Activated effector memory CD4-positive, alpha-beta T cell treated with anti-CD3 and anti-CD28 coated beads, Interleukin-2, amount 50 U/mL, for 16 hours (primary cell): Measurements from ENCODE around the gene PSMC2.
"Not testable (repeated sequence)": the region's sequence is repeated elsewhere in the genome, so short reads cannot be mapped to it uniquely, and the experiment has no call there.

Source experiments
- DNase-seq: peaks from one replicate; pipeline ENCODE4 v3.0.0-alpha.2; 2020

PSMC2 gene

GRCh38 chr7:103379270-103379975 is 32.0 kb downstream of the PSMC2 start:
- no peak for DNase-seq

DNA sequence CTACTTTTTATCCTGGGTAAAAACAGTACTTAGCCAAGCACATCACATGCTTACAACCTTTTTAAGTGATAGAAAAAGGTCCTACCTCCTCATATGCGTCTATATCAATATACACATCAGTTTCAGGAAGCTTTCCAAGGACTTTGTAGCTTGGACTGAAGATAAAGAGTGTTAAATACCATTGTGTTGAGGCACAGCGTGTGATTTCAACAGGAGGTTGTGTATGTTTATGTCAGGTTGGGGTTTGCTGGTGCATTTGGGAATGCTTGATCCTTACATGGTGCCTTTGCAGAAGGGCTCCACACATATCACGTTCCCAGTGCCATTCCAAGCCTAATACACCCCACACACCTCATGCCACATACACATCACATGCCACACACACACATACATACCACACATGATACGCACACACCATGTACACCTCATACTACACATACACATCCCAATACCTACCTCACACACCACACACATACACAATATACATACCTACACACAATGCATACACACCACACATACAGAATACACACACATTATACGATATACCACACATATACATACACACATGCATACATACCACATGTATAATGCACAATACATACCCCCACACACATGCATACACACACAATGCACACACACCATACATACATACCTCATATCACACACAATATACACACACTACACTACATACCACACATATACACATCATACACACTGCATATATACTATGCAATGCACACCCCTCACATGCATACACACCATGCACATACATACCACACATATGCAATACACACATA is 33.1 kb downstream of the PSMC2 start:
- no peak for DNase-seq

DNA sequence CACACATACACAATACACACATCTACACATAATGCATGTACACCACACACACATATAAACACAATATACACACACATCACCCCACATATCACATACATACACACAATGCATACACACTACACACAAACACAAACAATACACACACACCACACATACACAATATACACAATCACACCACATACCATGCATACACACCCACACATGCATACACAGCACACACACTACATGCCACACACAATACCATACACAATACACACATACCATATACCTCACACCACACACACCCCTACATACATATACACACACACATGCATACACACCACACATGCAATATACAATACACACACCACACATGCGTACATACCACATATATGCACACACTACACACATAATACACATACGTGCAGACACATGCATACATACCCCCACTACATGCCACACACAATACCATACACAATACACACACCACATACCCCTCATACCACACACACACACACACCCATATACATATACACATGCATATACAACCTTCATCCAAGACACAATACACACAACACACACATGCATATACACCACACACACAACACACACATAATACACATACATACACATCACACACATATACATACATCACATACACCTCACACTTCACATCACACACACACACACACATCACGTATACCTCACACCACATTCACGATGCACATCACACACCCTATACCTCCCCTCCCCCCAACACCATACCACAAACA is 34.0 kb downstream of the PSMC2 start:
- no peak for DNase-seq

DNA sequence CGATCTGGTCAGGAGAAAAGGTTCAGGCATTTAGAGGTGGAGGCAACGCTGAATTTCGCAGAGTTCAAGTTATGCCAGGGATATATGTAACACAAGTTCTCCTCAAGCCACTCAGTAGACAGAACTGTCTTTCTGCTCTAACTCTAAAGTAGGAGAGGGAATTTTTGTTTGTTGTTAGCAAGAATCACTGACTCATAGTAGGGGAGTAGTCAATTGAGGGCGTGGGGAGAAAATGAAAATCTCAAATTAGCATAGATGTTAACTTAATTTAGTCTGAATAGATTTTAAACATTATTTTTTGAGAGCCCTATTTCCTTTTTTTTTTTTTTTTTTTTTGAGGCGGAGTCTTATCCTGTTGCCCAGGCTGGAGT is 34.6 kb downstream of the PSMC2 start:
- no peak for DNase-seq

- DNase-seq, result no peak
Measured at GRCh38 chr7:103387242-103387641, 39.8 kb downstream of the PSMC2 start.

DNA sequence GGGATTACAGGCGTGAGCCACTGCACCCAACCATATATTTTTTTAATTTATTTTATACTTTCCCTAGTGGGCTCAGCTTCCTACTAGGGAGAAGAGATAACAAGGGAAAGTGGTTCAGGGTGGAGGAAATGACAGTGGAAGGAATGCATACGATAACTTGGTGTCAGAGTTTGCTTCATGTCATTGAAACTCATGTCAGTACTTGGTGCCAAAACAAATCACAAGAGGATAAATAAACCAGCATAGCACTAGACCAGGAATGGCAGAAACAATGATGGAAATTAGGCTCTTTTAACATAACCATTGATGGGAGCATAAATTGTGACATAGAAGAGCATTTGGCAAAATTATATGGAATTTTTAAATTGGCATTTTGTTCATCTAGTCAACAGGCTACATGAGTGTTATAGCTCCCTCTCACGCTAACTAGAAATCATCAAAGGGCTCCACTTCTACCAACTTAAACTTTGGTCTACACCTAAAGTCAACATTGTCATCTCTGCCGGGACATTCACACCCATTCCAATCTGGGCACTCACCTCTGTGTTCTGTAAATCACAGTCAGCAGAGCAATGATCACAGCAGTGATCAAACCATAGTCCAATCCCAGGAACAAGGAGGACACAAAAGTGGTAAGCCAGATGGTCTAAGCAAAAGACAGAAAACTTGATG is 41.2 kb downstream of the PSMC2 start:
- DNase-seq, result no peak

GRCh38 chr7:103389263-103389662 is 41.8 kb downstream of the PSMC2 start:
- DNase-seq, result no peak

DNA sequence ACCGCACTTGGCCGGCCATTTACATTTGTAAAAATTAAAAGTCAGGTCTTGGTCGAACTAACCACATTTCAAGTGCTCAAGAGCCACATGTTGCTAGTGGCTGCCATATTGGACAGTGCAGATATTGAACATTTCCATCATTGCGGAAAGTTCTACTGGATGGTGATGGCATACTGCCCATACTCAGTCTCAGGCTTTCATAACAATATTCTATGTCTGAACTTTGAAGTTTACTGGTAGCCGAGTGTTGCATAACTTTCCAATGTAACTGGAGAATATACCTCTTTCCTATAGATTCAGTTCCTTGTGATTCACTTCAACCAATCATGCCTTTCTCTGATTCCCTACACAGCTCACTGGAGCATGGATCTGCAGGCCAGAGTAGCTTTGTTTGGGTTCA is 43.7 kb downstream of the PSMC2 start:
- DNase-seq, result no peak

GRCh38 chr7:103391976-103392375 is 44.5 kb downstream of the PSMC2 start:
- DNase-seq, result no peak

DNA sequence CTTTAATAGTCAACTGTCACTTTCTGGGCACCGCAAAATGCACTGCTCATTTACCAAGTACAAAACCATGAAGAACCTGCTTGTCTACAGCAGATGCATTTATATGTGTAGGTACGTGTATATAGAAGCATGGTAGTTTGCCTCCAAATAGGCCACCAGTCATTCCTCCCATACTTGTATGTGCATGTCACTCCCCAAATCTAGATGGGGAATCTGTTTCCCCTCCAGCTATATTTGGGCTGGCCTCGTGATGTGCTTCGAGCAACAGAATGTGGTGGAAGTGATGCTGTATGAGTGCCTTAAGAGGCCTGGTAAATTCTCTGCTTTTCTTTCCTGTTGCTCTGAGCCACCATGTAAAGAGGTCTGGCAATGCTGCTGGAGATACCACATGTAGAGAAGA is 47.1 kb downstream of the PSMC2 start:
- DNase-seq, result no peak

- DNase-seq, result no peak
Measured at GRCh38 chr7:103395071-103395470, 47.6 kb downstream of the PSMC2 start.

DNA sequence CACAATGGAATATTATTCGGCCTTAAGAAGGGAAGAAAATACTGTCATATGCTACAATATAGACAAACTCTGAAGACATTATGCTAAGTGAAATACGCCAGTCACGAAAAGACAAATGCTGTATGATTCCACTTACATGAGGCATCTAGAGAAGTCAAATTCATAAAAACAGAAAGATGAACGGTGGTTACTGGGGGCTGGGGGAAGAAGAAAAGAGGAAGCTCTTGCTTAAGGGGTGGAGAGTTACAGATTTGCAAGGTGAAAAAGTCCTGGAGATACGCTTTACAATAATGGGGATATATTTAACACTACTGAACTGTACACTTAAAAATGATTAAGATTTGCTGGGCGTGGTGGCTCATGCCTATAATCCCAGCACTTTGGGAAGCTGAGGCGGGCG is 49.0 kb downstream of the PSMC2 start:
- DNase-seq, result no peak

GRCh38 chr7:103398483-103399127 is 51.2 kb downstream of the PSMC2 start:
- no peak for DNase-seq

DNA sequence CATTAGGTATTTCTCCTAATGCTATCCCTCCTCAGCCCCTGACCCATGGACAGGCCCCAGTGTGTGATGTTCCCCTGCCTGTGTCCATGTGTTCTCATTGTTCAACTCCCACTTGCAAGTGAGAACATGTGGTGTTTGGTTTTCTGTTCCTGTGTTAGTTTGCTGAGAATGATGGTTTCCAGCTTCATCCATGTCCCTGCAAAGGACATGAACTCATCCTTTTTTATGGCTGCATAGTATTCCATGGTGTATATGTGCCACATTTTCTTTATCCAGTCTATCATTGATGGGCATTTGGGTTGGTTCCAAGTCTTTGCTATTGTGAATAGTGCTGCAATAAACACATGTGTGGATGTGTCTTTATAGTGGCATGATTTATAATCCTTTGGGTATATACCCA is 52.2 kb downstream of the PSMC2 start:
- not testable (repeated sequence) for DNase-seq

DNA sequence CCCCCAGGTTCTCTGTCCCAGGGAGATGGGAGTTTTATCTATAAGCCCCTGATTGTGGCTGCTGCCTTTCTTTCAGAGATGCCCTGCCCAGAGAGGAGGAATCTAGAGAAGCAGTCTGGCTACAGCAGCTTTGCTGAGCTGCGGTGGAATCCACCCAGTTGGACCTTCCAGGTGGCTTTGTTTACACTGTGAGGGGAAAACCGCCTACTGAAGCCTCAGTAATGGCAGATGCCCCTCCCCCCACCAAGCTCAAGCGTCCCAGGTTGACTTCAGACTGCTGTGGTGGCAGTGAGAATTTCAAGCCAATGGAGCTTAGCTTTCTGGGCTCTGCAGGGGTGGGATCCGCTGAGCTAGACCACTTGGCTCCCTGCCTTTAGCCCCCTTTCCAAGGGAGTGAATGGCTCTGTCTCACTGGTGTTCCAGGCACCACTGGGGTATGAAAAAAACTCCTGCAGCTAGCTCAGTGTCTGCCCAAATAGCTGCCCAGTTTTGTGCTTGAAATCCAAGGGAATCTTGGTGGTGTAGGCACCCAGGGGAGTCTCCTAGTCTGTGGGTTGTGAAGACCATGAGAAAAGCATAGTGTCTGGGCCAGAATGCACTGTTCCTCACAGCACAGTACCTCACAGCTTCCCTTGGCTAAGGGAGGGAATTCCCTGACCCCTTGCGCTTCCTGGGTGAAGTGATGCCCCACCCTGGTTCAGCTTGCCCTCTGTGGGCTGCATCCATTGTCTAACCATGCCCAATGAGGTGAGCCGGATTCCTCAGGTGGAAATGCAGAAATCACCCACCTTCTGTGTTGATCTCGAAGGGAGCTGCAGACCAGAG is 58.6 kb downstream of the PSMC2 start:
- DNase-seq, result not testable (repeated sequence)

DNA sequence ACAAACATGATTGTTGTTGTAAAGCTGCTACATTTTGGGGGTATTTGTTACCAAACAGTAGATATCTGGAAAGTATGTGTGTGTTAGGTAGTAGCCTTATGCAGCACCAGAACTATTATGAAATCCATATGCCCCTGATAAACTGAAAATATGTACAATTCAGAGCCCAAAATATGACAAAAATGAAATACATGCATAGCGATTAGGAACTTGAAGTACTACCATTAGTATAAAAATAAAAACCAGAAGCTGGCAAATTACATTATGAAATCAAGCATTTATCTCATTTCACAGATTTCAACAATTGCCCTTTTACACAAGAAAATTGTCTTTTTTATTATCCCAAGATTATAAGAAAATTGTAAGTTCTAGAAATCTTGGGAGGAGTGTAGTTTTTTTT is 64.7 kb downstream of the PSMC2 start:
- no peak for DNase-seq

GRCh38 chr7:103413407-103413806 is 66.0 kb downstream of the PSMC2 start:
- no peak for DNase-seq

GRCh38 chr7:103418241-103418640 is 70.8 kb downstream of the PSMC2 start:
- DNase-seq, result no peak
